ENCODE data around the gene KCNJ14. TPM values are rescaled to one million over a fixed set of nuclear protein-coding genes. Genes with fewer than 3 reads are reported as not detected.

Gene KCNJ14
- total RNA-seq, 2 experiments from 2014 or later: 1.7 to 2.0 TPM

DNA sequence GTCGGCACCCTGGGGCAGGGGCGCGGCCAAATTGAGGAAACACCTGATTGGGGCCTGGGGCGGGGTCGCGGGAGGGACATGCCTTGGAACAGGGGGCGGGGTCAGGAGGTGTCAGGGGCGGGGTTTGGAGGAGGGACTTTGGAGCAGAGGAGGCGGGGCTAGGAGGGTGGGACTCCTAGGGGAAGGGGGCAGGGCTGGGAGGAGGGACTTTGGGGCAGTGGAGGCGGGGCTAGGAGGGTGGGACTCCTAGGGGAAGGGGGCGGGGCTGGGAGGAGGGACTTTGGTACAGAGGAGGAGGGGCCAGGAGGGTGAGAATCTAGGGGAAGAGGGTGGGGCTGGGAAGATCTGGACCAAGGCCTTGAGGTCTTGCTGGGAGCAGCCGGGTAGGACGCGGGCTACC, 40.0 kb upstream of the KCNJ14 start:
- Histone ChIP-seq H3K4me1 (ENCODE audit: insufficient read depth, low read length) (peaks cover 36% of the 10 kb centered on the region), H3K27ac (ENCODE audit: low read depth in 1 of 2, low read length in 2 of 2) (no peak overlapping the region), H3K9me3 (ENCODE audit: control insufficient read depth in 1 of 2, insufficient read depth in 1 of 2, low read length in 2 of 2) (peaks cover 0 to 5% of the 10 kb centered on the region in 2 experiments), H3K27me3 (ENCODE audit: control insufficient read depth in 1 of 2, insufficient read depth in 2 of 2, low read length in 2 of 2) (peaks cover 0 to 11% of the 10 kb centered on the region in 2 experiments), H3K36me3 (ENCODE audit: insufficient read depth, low read length) (no peaks in the 10 kb centered on the region), H3K4me3 (ENCODE audit: low read length) (peak overlapping the region; percentile 49)
- TF ChIP-seq, protein P1, sequence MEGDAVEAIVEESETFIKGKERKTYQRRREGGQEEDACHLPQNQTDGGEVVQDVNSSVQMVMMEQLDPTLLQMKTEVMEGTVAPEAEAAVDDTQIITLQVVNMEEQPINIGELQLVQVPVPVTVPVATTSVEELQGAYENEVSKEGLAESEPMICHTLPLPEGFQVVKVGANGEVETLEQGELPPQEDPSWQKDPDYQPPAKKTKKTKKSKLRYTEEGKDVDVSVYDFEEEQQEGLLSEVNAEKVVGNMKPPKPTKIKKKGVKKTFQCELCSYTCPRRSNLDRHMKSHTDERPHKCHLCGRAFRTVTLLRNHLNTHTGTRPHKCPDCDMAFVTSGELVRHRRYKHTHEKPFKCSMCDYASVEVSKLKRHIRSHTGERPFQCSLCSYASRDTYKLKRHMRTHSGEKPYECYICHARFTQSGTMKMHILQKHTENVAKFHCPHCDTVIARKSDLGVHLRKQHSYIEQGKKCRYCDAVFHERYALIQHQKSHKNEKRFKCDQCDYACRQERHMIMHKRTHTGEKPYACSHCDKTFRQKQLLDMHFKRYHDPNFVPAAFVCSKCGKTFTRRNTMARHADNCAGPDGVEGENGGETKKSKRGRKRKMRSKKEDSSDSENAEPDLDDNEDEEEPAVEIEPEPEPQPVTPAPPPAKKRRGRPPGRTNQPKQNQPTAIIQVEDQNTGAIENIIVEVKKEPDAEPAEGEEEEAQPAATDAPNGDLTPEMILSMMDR (IDR thresholded peaks at IDR 0.05): no peak
- ChIA-PET POLR2A (interaction anchor here (0.9 to 1.3 kb wide), 3 partner anchors 16 to 94 kb away, joined by 3 to 4 read pairs (median 3); a partner anchor contains a TSS), CTCF (interaction anchor here (1.2 to 2.7 kb wide), 2 partner anchors 24 to 74 kb away, joined by 3 to 10 read pairs; partner anchors contain the start of gene KDELR1)
- ATAC-seq (ENCODE audit: poor library complexity) (peak; percentile 74), DNase-seq (peak; percentile 50 to 90 (median 68))
- peaks cover 29% of the 10 kb centered on the region for H3K4me1 Mint-ChIP-seq (ENCODE audit: low read depth)
- intact Hi-C loops (cut with DNase I, micrococcal nuclease): loop anchor here in 1 of 2 experiments (2.0 kb wide), 1 partner anchor 29 kb away; the partner anchor contains the start of gene GRWD1
- H3K4me3 Mint-ChIP-seq: peak overlapping the region; percentile 34
- H3K27me3 Mint-ChIP-seq: peaks cover 22% of the 10 kb centered on the region
- no peaks in the 10 kb centered on the region for H3K36me3 Mint-ChIP-seq (ENCODE audit: low read depth)
- H3K9me3 Mint-ChIP-seq: no peaks in the 10 kb centered on the region
- no peak overlapping the region for H3K27ac Mint-ChIP-seq

DNA sequence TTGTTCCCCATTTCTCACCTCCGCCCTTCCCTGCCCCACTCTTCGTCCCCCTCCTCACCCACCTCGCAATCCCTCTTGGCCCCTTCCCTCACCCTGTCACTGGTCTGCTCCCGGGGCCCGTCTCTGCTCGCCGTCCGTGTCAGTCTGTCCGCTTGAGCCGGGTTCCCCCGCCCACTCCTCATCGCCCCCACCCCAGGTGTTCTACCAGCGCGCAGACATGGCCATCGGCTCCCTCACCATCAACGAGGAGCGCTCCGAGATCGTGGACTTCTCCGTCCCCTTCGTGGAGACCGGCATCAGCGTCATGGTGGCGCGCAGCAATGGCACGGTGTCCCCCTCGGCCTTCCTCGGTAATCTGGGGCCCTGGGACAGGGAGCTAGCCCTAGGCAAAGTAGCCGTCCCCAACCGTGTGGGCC, 39.6 kb upstream of the KCNJ14 start:
- H3K27ac ChIP-seq (ENCODE audit: low read depth in 1 of 2, low read length in 2 of 2): no peak overlapping the region
- no peaks in the 10 kb centered on the region for H3K36me3 Mint-ChIP-seq (ENCODE audit: low read depth)
- H3K4me3 ChIP-seq (ENCODE audit: low read length): peak overlapping the region; percentile 12
- TF ChIP-seq, protein P1 (IDR thresholded peaks at IDR 0.05): no peak
- H3K27ac Mint-ChIP-seq: no peak overlapping the region
- no peaks in the 10 kb centered on the region for H3K9me3 Mint-ChIP-seq
- H3K27me3 ChIP-seq (ENCODE audit: control insufficient read depth in 1 of 2, insufficient read depth in 2 of 2, low read length in 2 of 2): peaks cover 0 to 11% of the 10 kb centered on the region in 2 experiments
- DNase-seq: no peak
- H3K9me3 ChIP-seq (ENCODE audit: control insufficient read depth in 1 of 2, insufficient read depth in 1 of 2, low read length in 2 of 2): peaks cover 0 to 5% of the 10 kb centered on the region in 2 experiments
- peaks cover 29% of the 10 kb centered on the region for H3K4me1 Mint-ChIP-seq (ENCODE audit: low read depth)
- ATAC-seq (ENCODE audit: poor library complexity): no peak
- ChIA-PET POLR2A (interaction anchor here (0.8 kb wide), 1 partner anchor 30 kb away, joined by 4 read pairs; no protein-coding TSS in a partner anchor), CTCF (interaction anchor here (1.2 to 1.9 kb wide), 2 partner anchors 24 to 74 kb away, joined by 3 to 5 read pairs; partner anchors contain the start of gene KDELR1)
- intact Hi-C loops (cut with DNase I, micrococcal nuclease): loop anchor here in 1 of 2 experiments (2.0 kb wide), 1 partner anchor 29 kb away; the partner anchor contains the start of gene GRWD1
- no peak overlapping the region for H3K4me3 Mint-ChIP-seq
- H3K36me3 ChIP-seq (ENCODE audit: insufficient read depth, low read length): no peaks in the 10 kb centered on the region
- H3K27me3 Mint-ChIP-seq: peaks cover 22% of the 10 kb centered on the region
- peaks cover 36% of the 10 kb centered on the region for H3K4me1 ChIP-seq (ENCODE audit: insufficient read depth, low read length)

DNA sequence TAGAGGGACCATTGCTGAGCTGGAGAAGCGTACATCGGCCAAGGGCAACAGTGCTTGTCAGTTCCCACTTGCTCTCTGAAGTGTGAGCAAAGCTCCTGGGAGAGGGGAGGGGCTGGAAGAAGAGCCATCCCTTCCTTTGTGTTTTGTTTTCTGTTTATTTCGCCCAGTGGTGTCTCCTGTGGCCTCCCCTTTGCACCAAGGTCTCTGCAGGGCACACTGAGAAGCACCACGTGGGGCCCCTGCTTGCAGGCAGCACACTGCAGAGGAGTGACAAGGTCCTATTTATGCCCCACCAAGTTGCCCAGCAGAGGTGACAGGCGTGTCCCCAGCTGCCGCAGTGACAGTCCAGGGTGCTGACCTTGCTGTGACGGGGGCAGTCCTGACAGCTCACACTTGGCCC, 38.0 kb upstream of the KCNJ14 start:
- ATAC-seq (ENCODE audit: poor library complexity) (no peak), DNase-seq (no peak)
- intact Hi-C loops (cut with DNase I, micrococcal nuclease): no loop called here
- Histone ChIP-seq H3K4me3 (ENCODE audit: low read length) (no peak overlapping the region), H3K27me3 (ENCODE audit: control insufficient read depth in 1 of 2, insufficient read depth in 2 of 2, low read length in 2 of 2) (peaks cover 0 to 11% of the 10 kb centered on the region in 2 experiments), H3K36me3 (ENCODE audit: insufficient read depth, low read length) (no peaks in the 10 kb centered on the region), H3K9me3 (ENCODE audit: control insufficient read depth in 1 of 2, insufficient read depth in 1 of 2, low read length in 2 of 2) (peaks cover 0 to 5% of the 10 kb centered on the region in 2 experiments), H3K27ac (ENCODE audit: low read depth in 1 of 2, low read length in 2 of 2) (no peak overlapping the region), H3K4me1 (ENCODE audit: insufficient read depth, low read length) (peaks cover 36% of the 10 kb centered on the region)
- POLR2A ChIA-PET: no interaction called here
- TF ChIP-seq, protein P1 (IDR thresholded peaks at IDR 0.05): no peak
- H3K27ac Mint-ChIP-seq: no peak overlapping the region
- H3K27me3 Mint-ChIP-seq: peaks cover 22% of the 10 kb centered on the region
- no peaks in the 10 kb centered on the region for H3K9me3 Mint-ChIP-seq
- H3K36me3 Mint-ChIP-seq (ENCODE audit: low read depth): no peaks in the 10 kb centered on the region
- CTCF ChIA-PET: interaction anchor here (1.9 kb wide), 1 partner anchor 26 kb away, joined by 5 read pairs; the partner anchor contains the start of gene KDELR1
- peaks cover 29% of the 10 kb centered on the region for H3K4me1 Mint-ChIP-seq (ENCODE audit: low read depth)
- H3K4me3 Mint-ChIP-seq: no peak overlapping the region
